C4-2B (cell line): ENCODE measurements around the gene POLR2J.
"Not testable (repeated sequence)": the region's sequence is repeated elsewhere in the genome, so short reads cannot be mapped to it uniquely, and the experiment has no call there.

ENCODE experiments used
- ZFX ChIP-seq: fragments of 450-650 bp; IDR thresholded peaks from 2 replicates; pipeline ENCODE4 v1.6.1; 2017
- TF ChIP-seq, protein P1 (sequence below): fragments of 450-650 bp; conservative IDR thresholded peaks from 2 replicates; pipeline ENCODE4 v1.5.1; 2017; ENCODE audit warnings: mild to moderate bottlenecking

DNA sequence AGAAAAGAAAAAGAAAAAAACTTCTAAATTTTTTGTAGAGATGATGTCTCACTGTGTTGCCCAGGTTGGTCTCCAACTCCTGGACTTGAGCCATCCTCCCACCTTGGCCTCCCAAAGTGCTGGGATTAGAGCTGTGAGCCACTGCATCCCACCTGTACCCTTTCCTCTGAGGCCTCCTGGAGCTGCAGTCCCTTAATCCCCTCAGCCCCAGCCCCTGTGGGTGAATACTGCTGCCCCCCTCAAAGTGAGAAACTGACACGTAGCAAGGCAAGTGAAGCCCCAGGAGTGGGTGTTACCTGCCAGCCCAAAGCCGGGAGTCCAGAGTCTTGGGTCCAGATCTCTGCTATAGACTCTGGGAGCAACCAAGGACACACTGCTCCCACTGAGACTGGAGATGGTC, 46.1 kb upstream of the POLR2J start:
- TF ChIP-seq, protein P1, sequence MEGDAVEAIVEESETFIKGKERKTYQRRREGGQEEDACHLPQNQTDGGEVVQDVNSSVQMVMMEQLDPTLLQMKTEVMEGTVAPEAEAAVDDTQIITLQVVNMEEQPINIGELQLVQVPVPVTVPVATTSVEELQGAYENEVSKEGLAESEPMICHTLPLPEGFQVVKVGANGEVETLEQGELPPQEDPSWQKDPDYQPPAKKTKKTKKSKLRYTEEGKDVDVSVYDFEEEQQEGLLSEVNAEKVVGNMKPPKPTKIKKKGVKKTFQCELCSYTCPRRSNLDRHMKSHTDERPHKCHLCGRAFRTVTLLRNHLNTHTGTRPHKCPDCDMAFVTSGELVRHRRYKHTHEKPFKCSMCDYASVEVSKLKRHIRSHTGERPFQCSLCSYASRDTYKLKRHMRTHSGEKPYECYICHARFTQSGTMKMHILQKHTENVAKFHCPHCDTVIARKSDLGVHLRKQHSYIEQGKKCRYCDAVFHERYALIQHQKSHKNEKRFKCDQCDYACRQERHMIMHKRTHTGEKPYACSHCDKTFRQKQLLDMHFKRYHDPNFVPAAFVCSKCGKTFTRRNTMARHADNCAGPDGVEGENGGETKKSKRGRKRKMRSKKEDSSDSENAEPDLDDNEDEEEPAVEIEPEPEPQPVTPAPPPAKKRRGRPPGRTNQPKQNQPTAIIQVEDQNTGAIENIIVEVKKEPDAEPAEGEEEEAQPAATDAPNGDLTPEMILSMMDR = not testable (repeated sequence)
- TF ChIP-seq ZFX = not testable (repeated sequence)
